OCI-LY3 (cell line): ENCODE results near the gene SPSB3.

Source experiments
- H2AFZ ChIP-seq: fragments of 200-600, 300-600 bp; shearing (Covaris generic); 2 replicates; pipeline ENCODE4 v1.6.0; 2014; ENCODE audit warnings: antibody characterized with exemption, low read depth, low read length
- H3K27ac ChIP-seq: fragments of 200-600, 300-600 bp; sonication (generic); 2 replicates; pipeline ENCODE4 v1.5.1; 2014; ENCODE audit warnings: mild to moderate bottlenecking, low read length, moderate library complexity, mixed read lengths
- H3K27me3 ChIP-seq: fragments of 200-600, 300-600 bp; sonication (generic); 2 replicates; pipeline ENCODE4 v1.6.1; 2014; ENCODE audit warnings: low read depth, low read length, mixed read lengths
- H3K36me3 ChIP-seq: fragments of 200-600, 300-600 bp; sonication (generic); replicated peaks from 2 replicates; pipeline ENCODE3; 2014; ENCODE audit warnings: low read depth, low read length, mixed read lengths
- H3K4me1 ChIP-seq: fragments of 300-600, 200-600 bp; sonication (generic); 2 replicates; pipeline ENCODE4 v1.6.1; 2014; ENCODE audit warnings: low read length, mixed read lengths
- H3K4me2 ChIP-seq: fragments of 200-600, 300-600 bp; sonication (generic); 2 replicates; pipeline ENCODE4 v1.6.1; 2014; ENCODE audit warnings: low read length, mixed read lengths
- H3K4me3 ChIP-seq: fragments of 300-600, 200-600 bp; sonication (generic); 2 replicates; pipeline ENCODE4 v1.5.1; 2014; ENCODE audit warnings: antibody characterized with exemption, mild to moderate bottlenecking, low read length, moderate library complexity
- H3K79me2 ChIP-seq: fragments of 300-600, 200-600 bp; shearing (Covaris generic); 2 replicates; pipeline ENCODE4 v1.6.1; 2014; ENCODE audit warnings: mild to moderate bottlenecking, low read length, mixed read lengths
- H3K9ac ChIP-seq: fragments of 300-600, 200-600 bp; shearing (Covaris generic); 2 replicates; pipeline ENCODE4 v1.6.0; 2014; ENCODE audit warnings: mild to moderate bottlenecking, low read length, moderate library complexity
- H3K9me3 ChIP-seq: fragments of 200-600, 300-600 bp; shearing (Covaris generic); 2 replicates; pipeline ENCODE4 v1.6.1; 2014; ENCODE audit warnings: low read length, mixed read lengths; ENCODE audit not compliant: insufficient read depth
- H4K20me1 ChIP-seq: fragments of 200-600, 300-600 bp; sonication (generic); 2 replicates; pipeline ENCODE4 v1.6.1; 2016; ENCODE audit warnings: low read length, mixed read lengths; ENCODE audit not compliant: insufficient read depth
- EZH2phosphoT487 ChIP-seq: fragments of 200-600 bp; shearing (Covaris generic); IDR thresholded peaks from 2 replicates; pipeline ENCODE4 v1.6.1; 2018; ENCODE audit warnings: antibody characterized with exemption, mixed run types, low read depth
- TF ChIP-seq, protein P1 (sequence below): fragments of 200-600, 300-600 bp; sonication (generic); IDR thresholded peaks from 2 replicates; pipeline ENCODE4 v1.5.1; 2014; ENCODE audit warnings: antibody characterized with exemption, low read length, low read depth

The SPSB3 gene

GRCh38 chr16:1772908-1773702, 9.3 kb downstream of the SPSB3 start, which contains the start of gene MRPS34:
MRPS34 (minus strand) TSS chr16:1773134; CDS start chr16:1773119, 15 bp downstream.
- TF ChIP-seq, protein P1, sequence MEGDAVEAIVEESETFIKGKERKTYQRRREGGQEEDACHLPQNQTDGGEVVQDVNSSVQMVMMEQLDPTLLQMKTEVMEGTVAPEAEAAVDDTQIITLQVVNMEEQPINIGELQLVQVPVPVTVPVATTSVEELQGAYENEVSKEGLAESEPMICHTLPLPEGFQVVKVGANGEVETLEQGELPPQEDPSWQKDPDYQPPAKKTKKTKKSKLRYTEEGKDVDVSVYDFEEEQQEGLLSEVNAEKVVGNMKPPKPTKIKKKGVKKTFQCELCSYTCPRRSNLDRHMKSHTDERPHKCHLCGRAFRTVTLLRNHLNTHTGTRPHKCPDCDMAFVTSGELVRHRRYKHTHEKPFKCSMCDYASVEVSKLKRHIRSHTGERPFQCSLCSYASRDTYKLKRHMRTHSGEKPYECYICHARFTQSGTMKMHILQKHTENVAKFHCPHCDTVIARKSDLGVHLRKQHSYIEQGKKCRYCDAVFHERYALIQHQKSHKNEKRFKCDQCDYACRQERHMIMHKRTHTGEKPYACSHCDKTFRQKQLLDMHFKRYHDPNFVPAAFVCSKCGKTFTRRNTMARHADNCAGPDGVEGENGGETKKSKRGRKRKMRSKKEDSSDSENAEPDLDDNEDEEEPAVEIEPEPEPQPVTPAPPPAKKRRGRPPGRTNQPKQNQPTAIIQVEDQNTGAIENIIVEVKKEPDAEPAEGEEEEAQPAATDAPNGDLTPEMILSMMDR: peak; percentile 72
- no peak for TF ChIP-seq EZH2phosphoT487
- H2AFZ ChIP-seq: no peak within 1 kb of the TSS
- H3K27ac ChIP-seq: peak within 1 kb of the TSS; percentile 82

DNA sequence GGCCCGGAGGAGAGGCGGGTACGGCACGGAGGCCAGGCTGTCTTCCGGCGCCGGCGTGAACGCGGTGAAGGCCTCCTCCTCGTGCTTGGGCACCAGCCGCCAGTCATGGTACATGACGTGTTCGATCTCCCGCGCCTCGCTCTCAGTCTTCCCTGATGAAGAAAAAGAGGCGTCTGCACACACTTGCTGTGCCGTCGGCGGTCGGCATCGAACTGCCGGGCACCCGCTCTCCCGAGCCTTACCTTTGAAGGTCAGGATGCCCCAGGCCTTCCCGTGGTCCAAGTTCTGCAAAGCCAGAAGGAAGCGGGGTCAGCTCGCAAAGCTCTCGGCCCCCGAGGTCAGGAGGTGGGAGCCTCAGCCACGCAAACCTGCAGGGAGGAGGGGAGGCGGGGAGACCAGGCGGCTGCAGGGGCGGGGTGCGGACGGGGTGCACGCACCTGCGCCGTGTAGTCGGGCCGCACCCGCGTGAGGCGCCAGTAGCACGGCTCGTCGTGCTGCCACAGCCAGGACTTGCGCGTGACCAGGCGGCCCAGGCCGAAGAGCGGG, 9.9 kb downstream of the SPSB3 start, which contains the start of gene EME2:
Gene EME2 (plus strand): TSS at position 449 of the 546 bp plus-strand sequence. CDS start 418 bp downstream, outside the sequence.
- Histone ChIP-seq H3K4me2 (peak within 1 kb of the TSS; percentile 97), H3K9me3 (no peaks in the 10 kb centered on the region), H3K9ac (peak within 1 kb of the TSS; percentile 97), H4K20me1 (no peaks in the 10 kb centered on the region), H3K4me3 (peak within 1 kb of the TSS; percentile 99), H3K27me3 (no peaks in the 10 kb centered on the region), H3K79me2 (peaks cover 35% of the 10 kb centered on the region), H3K36me3 (peaks cover 7% of the 10 kb centered on the region), H3K27ac (peak within 1 kb of the TSS; percentile 82), H2AFZ (no peak within 1 kb of the TSS), H3K4me1 (peaks cover 12% of the 10 kb centered on the region)
- no peak for TF ChIP-seq EZH2phosphoT487
- TF ChIP-seq, protein P1: no peak

More at GRCh38 chr16:1772908-1773702, 9.3 kb downstream of the SPSB3 start, which contains the start of gene MRPS34:
- H3K36me3 ChIP-seq: peaks cover 7% of the 10 kb centered on the region
- peak within 1 kb of the TSS; percentile 99 for H3K4me3 ChIP-seq
- no peaks in the 10 kb centered on the region for H4K20me1 ChIP-seq
- H3K4me1 ChIP-seq: peaks cover 12% of the 10 kb centered on the region
- no peaks in the 10 kb centered on the region for H3K27me3 ChIP-seq
- H3K9ac ChIP-seq: peak within 1 kb of the TSS; percentile 97
- peak within 1 kb of the TSS; percentile 97 for H3K4me2 ChIP-seq
- H3K9me3 ChIP-seq: no peaks in the 10 kb centered on the region
- H3K79me2 ChIP-seq: peaks cover 35% of the 10 kb centered on the region

- TF ChIP-seq, protein P1: no peak
- no peak for TF ChIP-seq EZH2phosphoT487
- Histone ChIP-seq H3K27me3 (no peaks in the 10 kb centered on the region), H3K79me2 (peaks cover 35% of the 10 kb centered on the region), H4K20me1 (no peaks in the 10 kb centered on the region), H3K4me3 (peak overlapping the region; percentile 99), H3K36me3 (peaks cover 7% of the 10 kb centered on the region), H3K9ac (peak overlapping the region; percentile 97), H2AFZ (no peak overlapping the region), H3K4me1 (peaks cover 12% of the 10 kb centered on the region), H3K9me3 (no peaks in the 10 kb centered on the region), H3K4me2 (peak overlapping the region; percentile 95), H3K27ac (peak overlapping the region; percentile 82)
These were observed 10.5 kb downstream of the SPSB3 start for GRCh38 chr16:1771864-1772361.
